Stimulated activated CD4-positive, alpha-beta T cell treated with anti-CD3 and anti-CD28 coated beads, Interleukin-4, amount 100 ng/mL, for 24 hours (primary cell): ENCODE measurements around the gene GPR12.
"Not testable (repeated sequence)": the region's sequence is repeated elsewhere in the genome, so short reads cannot be mapped to it uniquely, and the experiment has no call there.

ENCODE experiments used
- DNase-seq: peaks from one replicate; pipeline ENCODE4 v3.0.0-alpha.2; 2020

The GPR12 gene

DNA sequence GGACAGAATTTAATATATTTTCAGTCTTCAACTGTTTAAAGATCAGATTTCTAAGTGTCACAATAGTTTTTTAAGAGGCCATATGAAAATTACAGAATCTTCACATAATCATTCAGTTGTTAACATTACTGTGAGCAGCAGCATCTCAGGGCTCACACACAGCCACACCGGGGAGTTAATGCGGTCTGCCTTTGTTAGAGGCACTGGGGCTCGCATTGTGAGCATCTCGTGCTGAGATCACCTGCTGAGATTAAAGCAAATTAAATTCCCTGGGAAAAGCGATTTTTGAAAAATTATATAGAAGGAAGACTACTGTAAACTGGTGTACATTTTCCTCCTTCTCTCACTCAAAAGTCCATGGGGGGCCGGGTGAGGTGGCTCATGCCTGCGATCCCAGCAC is 16.6 kb downstream of the GPR12 start:
- no peak for DNase-seq

- no peak for DNase-seq
Observed at GRCh38 chr13:26742691-26743358, 17.8 kb downstream of the GPR12 start.

DNA sequence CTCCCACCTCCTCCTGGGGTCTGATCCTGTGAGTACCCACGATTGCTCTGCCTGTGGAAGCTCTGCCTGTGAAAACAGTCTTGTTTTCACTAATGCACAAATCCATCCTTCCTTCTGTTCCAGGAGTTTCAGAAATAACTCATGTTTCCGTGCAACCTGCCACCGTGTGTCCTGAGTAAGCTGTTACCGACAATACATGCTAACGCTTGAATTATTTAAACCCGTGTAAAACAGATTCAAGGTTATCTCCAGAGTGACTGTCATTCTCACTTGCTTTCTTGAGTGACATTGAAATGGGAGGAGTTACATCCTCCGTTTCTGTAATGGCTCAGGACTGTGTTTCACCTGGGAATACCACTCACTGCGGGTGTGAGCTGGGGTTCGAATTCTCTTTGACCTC is 24.9 kb downstream of the GPR12 start:
- DNase-seq = no peak

GRCh38 chr13:26727633-26728032 is 33.0 kb downstream of the GPR12 start:
- DNase-seq = no peak

DNA sequence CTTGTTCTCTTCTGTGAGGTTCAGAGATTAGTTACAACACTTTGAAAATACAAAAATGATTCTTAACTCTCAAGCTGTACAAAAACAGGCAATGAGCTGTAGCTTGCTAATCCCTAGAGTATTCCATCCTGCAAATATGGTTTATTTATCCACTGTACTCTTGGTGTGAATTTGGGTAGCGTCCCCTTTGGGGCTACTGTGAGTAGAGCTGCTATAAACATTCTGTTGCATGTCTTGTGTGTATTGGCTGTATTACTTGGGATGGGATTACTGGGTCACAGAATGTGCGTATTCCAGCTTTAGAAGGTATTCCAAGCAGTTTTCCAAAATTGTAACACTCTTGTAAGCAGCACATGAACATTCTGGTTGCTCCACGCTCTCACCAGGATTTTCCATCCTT is 33.5 kb downstream of the GPR12 start:
- no peak for DNase-seq

DNA sequence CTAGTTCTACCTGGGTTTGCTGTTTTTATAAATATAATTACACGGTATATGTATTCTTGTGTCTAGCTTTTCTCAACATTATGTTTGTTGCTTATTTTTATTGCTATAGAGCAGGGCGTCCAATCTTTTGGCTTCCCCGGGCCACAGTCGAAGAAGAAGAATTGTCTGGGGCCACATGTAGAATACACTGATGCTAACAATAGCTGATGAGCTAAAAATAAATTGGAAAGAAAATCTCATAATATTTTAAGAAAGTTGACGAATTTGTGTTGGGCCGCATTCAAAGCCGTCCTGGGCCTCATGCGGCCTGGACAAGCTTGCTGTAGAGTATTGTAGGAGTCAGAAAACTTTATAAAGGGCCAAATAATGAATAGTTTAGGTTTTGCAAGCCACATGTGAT is 33.9 kb downstream of the GPR12 start:
- DNase-seq = no peak

DNA sequence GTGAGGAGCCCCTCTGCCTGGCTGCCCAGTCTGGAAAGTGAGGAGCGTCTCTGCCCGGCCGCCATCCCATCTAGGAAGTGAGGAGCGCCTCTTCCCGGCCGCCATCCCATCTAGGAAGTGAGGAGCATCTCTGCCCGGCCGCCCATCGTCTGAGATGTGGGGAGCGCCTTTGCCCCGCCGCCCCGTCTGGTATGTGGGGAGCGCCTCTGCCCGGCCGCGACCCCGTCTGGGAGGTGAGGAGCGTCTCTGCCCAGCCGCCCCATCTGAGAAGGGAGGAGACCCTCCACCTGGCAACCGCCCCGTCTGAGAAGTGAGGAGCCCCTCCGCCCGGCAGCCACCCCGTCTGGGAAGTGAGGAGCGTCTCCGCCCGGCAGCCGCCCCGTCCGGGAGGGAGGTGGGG is 37.0 kb downstream of the GPR12 start:
- not testable (repeated sequence) for DNase-seq

DNA sequence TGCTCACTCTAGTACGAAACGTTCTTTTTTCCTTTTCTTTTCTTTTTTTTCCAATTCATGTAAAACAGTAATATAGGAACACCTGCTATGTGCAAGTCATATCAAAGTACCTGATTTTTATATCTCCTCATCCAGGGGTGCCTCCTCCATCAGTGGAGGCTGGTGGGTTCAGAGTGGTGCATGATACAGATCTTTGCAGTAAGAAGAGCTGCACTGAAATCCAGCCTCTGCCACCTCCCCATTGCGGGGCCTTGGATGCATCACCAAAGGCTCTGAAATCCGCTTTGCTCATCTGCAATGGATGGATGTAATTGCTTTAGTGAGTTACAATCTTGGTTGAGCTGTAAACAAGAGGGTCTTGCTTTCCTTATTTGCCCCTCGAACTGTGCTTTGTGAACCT is 38.3 kb downstream of the GPR12 start:
- DNase-seq = no peak

- peak; percentile 19 for DNase-seq
Observed at GRCh38 chr13:26721251-26722121, 39.1 kb downstream of the GPR12 start.

GRCh38 chr13:26719356-26719945 is 41.1 kb downstream of the GPR12 start:
- DNase-seq = no peak

- no peak for DNase-seq
Observed at GRCh38 chr13:26718872-26719271, 41.7 kb downstream of the GPR12 start.

DNA sequence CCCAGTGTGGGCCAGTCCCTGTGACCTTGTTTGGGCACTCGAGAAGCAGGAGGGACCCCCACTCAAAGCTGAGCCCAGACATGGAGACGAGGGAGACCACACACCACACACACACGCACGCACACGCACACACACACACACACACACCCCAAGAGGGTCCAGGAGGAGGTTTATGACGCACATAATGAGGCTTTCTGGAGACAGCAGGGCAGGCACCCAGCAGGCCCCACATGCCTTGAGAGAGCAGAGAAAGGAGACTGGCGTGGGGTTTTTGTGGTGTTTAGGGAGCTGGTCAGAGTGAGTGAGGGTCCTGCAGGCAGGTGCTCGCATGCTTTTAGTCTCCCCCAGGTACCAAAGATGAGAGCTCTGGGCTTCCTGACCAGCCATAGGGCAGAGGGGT is 42.4 kb downstream of the GPR12 start:
- DNase-seq = no peak

GRCh38 chr13:26716984-26717383 is 43.6 kb downstream of the GPR12 start:
- DNase-seq = no peak

- DNase-seq = no peak
Observed at GRCh38 chr13:26713341-26713740, 47.2 kb downstream of the GPR12 start.

- no peak for DNase-seq
Observed at GRCh38 chr13:26711211-26711610, 49.4 kb downstream of the GPR12 start.

DNA sequence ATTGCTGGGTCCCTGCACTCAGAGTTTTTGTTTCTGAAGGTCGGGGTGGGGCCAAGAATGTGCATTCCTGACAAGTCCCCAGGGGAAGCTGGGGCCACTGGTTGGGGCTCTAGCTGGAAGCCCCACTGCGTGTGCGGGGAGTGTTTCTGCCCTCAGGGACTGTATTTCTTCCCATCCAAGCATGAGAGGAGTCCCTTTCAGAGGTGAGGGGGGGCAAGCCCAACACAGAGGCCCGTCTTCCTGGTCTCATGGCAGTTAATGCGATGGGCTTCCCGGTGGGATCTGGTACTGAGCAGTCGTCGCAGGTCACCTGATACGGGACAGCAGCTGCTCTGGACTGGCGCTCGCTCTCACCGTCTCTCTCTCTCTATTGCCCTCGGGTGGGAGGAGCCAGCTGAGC is 50.4 kb downstream of the GPR12 start:
- no peak for DNase-seq

DNA sequence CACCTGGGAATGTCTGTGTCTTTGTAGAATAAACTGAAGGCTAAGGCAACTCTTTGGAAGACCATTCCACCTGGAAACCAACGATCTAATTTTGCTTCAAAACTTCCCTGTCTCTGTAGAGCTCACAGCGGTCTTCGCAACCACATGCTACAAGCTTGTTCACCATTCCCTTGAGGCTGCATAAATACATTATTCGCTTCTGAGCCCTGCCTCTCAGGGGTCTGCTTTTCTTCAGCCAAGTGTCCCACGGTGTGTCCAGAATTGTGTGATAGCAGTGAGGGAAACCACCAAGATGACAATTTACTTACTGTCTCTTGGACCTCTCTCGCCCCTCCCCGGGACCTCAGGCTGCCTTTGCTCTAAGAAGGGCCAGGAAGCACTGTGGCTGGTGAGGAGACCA is 51.1 kb downstream of the GPR12 start:
- no peak for DNase-seq

DNA sequence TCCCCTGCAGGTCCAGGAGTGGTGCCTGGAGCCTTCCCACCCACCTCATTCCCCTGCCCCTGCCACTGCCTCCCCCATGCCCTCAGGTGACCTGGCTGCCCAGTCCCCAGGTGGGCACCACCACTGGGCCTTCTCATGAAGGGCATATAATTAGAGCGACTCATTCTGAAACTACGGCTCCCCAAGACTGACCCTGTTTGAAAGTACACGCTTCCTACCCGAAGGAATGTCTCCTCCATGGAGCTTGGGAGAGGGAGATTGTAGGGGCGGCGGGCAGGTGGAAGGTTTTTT is 52.6 kb downstream of the GPR12 start:
- DNase-seq = no peak

DNA sequence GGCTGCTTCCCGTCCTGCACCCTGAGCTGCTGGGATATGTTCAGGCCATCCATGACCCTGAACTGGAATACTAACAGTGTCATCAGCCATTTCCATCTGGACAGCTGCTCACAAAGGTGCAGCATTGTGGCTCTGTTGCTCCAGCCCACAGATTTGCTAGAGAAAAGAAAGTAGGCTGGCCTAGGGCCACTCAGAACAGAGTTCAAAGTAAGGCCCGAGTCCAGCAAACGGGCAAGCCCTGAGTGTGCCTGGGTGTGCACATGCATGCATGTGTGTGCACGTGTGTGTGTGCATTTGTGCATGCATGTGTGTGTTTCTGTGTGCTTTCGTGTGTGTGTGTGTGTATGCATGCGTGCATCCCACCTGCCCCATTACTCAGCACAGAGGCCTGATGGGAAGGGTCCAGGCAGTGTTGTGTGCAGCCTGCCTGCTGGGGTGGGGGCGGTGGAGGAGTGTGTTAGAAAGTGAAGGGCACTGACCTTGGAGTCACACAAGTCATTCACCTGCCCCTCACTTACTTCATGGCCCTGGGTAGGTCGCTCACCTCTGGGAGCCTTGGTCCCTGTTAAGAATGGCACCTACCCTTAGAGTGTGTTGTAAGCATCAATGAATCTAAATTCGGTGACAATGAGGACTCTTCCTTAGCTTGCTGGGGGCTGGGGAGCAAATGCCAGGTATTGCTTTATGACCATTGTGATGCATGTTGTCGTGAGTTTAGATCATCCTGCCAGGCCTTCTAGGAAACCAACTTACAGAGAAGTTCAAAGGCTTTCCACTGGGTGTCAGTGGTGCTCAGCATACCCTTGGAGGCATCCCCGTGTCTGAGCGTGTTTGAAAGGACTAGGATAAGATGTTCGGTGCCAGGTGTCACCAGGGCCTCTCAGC is 53.2 kb downstream of the GPR12 start:
- peak; percentile 22 for DNase-seq

DNA sequence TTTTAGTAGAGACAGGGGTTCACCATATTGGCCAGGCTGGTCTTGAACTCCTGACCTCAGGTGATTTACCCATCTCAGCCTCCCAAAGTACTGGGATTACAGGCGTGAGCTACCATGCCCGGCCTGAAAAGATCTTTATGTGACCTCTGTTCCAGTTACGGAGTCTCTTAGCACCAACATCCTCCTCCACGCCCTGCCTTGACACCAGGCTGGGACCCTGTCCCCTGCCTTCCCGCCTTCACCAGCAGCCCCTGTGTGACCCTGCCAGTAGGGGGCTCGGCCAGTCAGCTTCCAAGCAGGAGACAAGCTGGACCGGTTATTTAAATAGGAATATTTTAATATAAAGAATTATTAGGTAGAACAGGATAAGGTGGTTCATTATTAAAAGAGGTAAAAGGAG is 54.2 kb downstream of the GPR12 start:
- no peak for DNase-seq

GRCh38 chr13:26705536-26705935 is 55.0 kb downstream of the GPR12 start:
- DNase-seq = no peak
